ENCODE results near the gene BRME1. TPM values are rescaled to one million over a fixed set of nuclear protein-coding genes. Genes with fewer than 3 reads are reported as not detected.

Gene BRME1
- total and polyA plus RNA-seq, 2 of the 13 experiments (the other 11 are each of a cell fraction or from before 2014, with no cell fraction given): 0.74 to 1.5 TPM

- TF ChIP-seq ZNF788 (CRISPR knock-in tag; IDR thresholded peaks at IDR 0.05; ENCODE audit: borderline replicate concordance) (peak; percentile 97), ZNF343 (CRISPR knock-in tag; IDR thresholded peaks at IDR 0.05) (no peak), KMT2B (CRISPR knock-in tag; IDR thresholded peaks at IDR 0.05) (peak; percentile 63; the same call in 1 of the 2 replicates), SOX13 (IDR thresholded peaks at IDR 0.05) (no peak), SOX13 (CRISPR knock-in tag; conservative IDR thresholded peaks at IDR 0.05 in 1 of 2, IDR thresholded peaks at IDR 0.05 in 1 of 2) (peak in 1 of 2 experiments; percentile 44; a peak in 1 of 4 replicates), RBAK (CRISPR knock-in tag; IDR thresholded peaks at IDR 0.05) (no peak), GPN1 (CRISPR knock-in tag; IDR thresholded peaks at IDR 0.05; ENCODE audit: borderline replicate concordance) (no peak; the same call in 1 of the 2 replicates), GZF1 (CRISPR knock-in tag; IDR thresholded peaks at IDR 0.05) (no peak), BRCA1 (CRISPR knock-in tag; IDR thresholded peaks at IDR 0.05) (peak; percentile 48; the same call in 1 of the 2 replicates), SMAD9 (CRISPR knock-in tag; IDR thresholded peaks at IDR 0.05) (no peak), ZSCAN20 (CRISPR knock-in tag; IDR thresholded peaks at IDR 0.05; ENCODE audit: borderline replicate concordance) (no peak), ZNF142 (CRISPR knock-in tag; IDR thresholded peaks at IDR 0.05) (no peak), ZNF326 (CRISPR knock-in tag; IDR thresholded peaks at IDR 0.05; ENCODE audit: borderline replicate concordance) (no peak), REST (IDR thresholded peaks at IDR 0.05; ENCODE audit: borderline replicate concordance in 1 of 2, low read depth in 1 of 2, low read length in 2 of 2) (no peak), ZNF138 (CRISPR knock-in tag; IDR thresholded peaks at IDR 0.05; ENCODE audit: low read depth) (peak; percentile 99), DNMT1 (CRISPR knock-in tag; IDR thresholded peaks at IDR 0.05) (no peak)
These were observed at the start of gene BRME1, which contains the start of gene CC2D1A (continued) for GRCh38 chr19:13905634-13906520.
